Uterus (tissue), 4 donors: ENCODE data around the gene ALOX5AP. TPM values are rescaled to one million over a fixed set of nuclear protein-coding genes. Genes with fewer than 3 reads are reported as not detected.

Experiments
- DNase-seq, 2 donors: peaks; one replicate each; pipeline ENCODE4 v3.0.0-alpha.2; 2019 to 2020
- H3K27ac ChIP-seq, 2 donors: fragments of 200-600 bp; sonication (generic); 1 replicate in 1 of 2; 2 replicates in 1 of 2; pipeline ENCODE4 v1.5.1; 2016 to 2018
- H3K27me3 ChIP-seq, 2 donors: fragments of 200-600 bp; sonication (generic); one replicate each; pipeline ENCODE4 v1.5.1; 2018 to 2019; ENCODE audit warnings: control low read depth in 1 of 2
- H3K36me3 ChIP-seq, 2 donors: fragments of 200-600 bp; sonication (generic); one replicate each; pipeline ENCODE4 v1.5.1; 2019; ENCODE audit warnings: control low read depth in 1 of 2
- H3K4me1 ChIP-seq, 2 donors: fragments of 200-600 bp; sonication (generic); one replicate each; pipeline ENCODE4 v1.5.1; 2018 to 2019; ENCODE audit warnings: control low read depth in 1 of 2
- H3K4me3 ChIP-seq, 2 donors: fragments of 200-600 bp; sonication (generic); 1 replicate in 1 of 2; 2 replicates in 1 of 2; pipeline ENCODE4 v1.5.1; 2018 to 2019; ENCODE audit warnings: mild to moderate bottlenecking in 1 of 2
- H3K9me3 ChIP-seq, 2 donors: fragments of 200-600 bp; sonication (generic); one replicate each; pipeline ENCODE4 v1.5.1; 2019; ENCODE audit warnings: control low read depth in 1 of 2
- POLR2A ChIP-seq, 2 donors: fragments of 450-650 bp; IDR thresholded peaks; one replicate each; pipeline ENCODE4 v1.6.1; 2016; ENCODE audit warnings: antibody characterized with exemption in 2 of 2, mild to moderate bottlenecking in 1 of 2, moderate library complexity in 1 of 2
- intact Hi-C: fragments of 100-400 bp; cut with DNase I; formaldehyde crosslinking; loops from one replicate; pipeline ENCODE4 v1.15.1; 2023; ENCODE audit warnings: low total_unique reads
- total RNA-seq, 4 donors: library from RNA; depleted of rRNA in 3 of 4; stranded (reverse); fragments of >200 nt in 3 of 4; gene quantifications; one replicate each; pipeline versions ENCODE4 v1.1.0 to v1.2.4, GENCODE V29; 2014 to 2023
- TF ChIP-seq, protein P1 (sequence below), 4 experiments: fragments of 200-600 bp in 2 of 4; fragments of 450-650 bp in 2 of 4; sonication (generic) in 2 of 4; IDR thresholded peaks; one replicate each; pipeline ENCODE4 v1.5.1; 2016 to 2019; ENCODE audit warnings: antibody characterized with exemption in 4 of 4, mild to moderate bottlenecking in 2 of 4, moderate library complexity in 1 of 4
- donor health status: DM: yes; HTN: yes; CAD: no.

The ALOX5AP gene
- total RNA-seq, 4 donors from 2014 or later: 4.4 to 40.6 (median 12.7) TPM

- no peak for DNase-seq
- Histone ChIP-seq H3K9me3 (no peaks in the 10 kb centered on the region), H3K4me3 (no peak overlapping the region), H3K27me3 (no peaks in the 10 kb centered on the region), H3K4me1 (no peaks in the 10 kb centered on the region), H3K27ac (no peak overlapping the region), H3K36me3 (no peaks in the 10 kb centered on the region)
- TF ChIP-seq, protein P1, sequence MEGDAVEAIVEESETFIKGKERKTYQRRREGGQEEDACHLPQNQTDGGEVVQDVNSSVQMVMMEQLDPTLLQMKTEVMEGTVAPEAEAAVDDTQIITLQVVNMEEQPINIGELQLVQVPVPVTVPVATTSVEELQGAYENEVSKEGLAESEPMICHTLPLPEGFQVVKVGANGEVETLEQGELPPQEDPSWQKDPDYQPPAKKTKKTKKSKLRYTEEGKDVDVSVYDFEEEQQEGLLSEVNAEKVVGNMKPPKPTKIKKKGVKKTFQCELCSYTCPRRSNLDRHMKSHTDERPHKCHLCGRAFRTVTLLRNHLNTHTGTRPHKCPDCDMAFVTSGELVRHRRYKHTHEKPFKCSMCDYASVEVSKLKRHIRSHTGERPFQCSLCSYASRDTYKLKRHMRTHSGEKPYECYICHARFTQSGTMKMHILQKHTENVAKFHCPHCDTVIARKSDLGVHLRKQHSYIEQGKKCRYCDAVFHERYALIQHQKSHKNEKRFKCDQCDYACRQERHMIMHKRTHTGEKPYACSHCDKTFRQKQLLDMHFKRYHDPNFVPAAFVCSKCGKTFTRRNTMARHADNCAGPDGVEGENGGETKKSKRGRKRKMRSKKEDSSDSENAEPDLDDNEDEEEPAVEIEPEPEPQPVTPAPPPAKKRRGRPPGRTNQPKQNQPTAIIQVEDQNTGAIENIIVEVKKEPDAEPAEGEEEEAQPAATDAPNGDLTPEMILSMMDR (IDR thresholded peaks at IDR 0.05): no peak
- TF ChIP-seq POLR2A (IDR thresholded peaks at IDR 0.05): no peak
- intact Hi-C loops: no loop called here
Observed at GRCh38 chr13:30726192-30726591, 9.2 kb upstream of the ALOX5AP start.

GRCh38 chr13:30727491-30728355, 7.6 kb upstream of the ALOX5AP start:
- H3K9me3 ChIP-seq: no peaks in the 10 kb centered on the region
- intact Hi-C loops: no loop called here
- no peak overlapping the region for H3K4me3 ChIP-seq
- no peak for DNase-seq
- H3K4me1 ChIP-seq: no peaks in the 10 kb centered on the region
- TF ChIP-seq, protein P1 (IDR thresholded peaks at IDR 0.05): no peak
- TF ChIP-seq POLR2A (IDR thresholded peaks at IDR 0.05): no peak
- no peaks in the 10 kb centered on the region for H3K36me3 ChIP-seq
- H3K27ac ChIP-seq: no peak overlapping the region
- H3K27me3 ChIP-seq: no peaks in the 10 kb centered on the region

- H3K27me3 ChIP-seq: no peaks in the 10 kb centered on the region
- no peaks in the 10 kb centered on the region for H3K4me1 ChIP-seq
- H3K36me3 ChIP-seq: no peaks in the 10 kb centered on the region
- H3K4me3 ChIP-seq: no peak overlapping the region
- DNase-seq: no peak
- H3K9me3 ChIP-seq: no peaks in the 10 kb centered on the region
- intact Hi-C loops: no loop called here
- H3K27ac ChIP-seq: no peak overlapping the region
- TF ChIP-seq POLR2A (IDR thresholded peaks at IDR 0.05): no peak
- TF ChIP-seq, protein P1 (IDR thresholded peaks at IDR 0.05): no peak
Observed at GRCh38 chr13:30729801-30730200, 5.5 kb upstream of the ALOX5AP start.

DNA sequence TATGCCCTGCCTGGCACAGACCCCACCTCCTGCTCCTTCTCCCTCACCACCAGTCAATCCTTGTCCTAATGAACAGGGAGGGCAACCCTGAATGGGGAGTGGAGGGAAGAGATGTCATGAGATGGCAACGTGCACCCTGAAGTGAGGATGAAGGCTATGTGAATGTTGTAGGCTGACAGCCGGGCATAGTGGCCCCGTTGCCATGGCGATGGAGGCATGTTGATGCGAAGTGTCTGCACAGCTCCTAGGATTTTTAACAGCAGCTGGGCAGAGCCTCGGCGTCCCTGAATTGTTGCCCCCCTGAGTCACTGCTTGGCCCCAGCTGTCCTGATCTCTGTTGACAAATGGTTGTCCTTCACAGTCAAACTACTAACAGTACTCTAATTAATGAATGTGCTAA, 4.8 kb upstream of the ALOX5AP start:
- intact Hi-C loops: no loop called here
- Histone ChIP-seq H3K9me3 (no peaks in the 10 kb centered on the region), H3K4me1 (no peaks in the 10 kb centered on the region), H3K36me3 (no peaks in the 10 kb centered on the region), H3K27me3 (no peaks in the 10 kb centered on the region), H3K27ac (no peak overlapping the region), H3K4me3 (no peak overlapping the region)
- no peak for TF ChIP-seq POLR2A (IDR thresholded peaks at IDR 0.05)
- TF ChIP-seq, protein P1 (IDR thresholded peaks at IDR 0.05): no peak
- DNase-seq: no peak

GRCh38 chr13:30731361-30732045, 3.8 kb upstream of the ALOX5AP start:
- Histone ChIP-seq H3K9me3 (no peaks in the 10 kb centered on the region), H3K4me3 (no peak overlapping the region)
- DNase-seq: no peak

More at GRCh38 chr13:30731361-30732045, 3.8 kb upstream of the ALOX5AP start:
- Histone ChIP-seq H3K27ac (no peak overlapping the region), H3K27me3 (no peaks in the 10 kb centered on the region), H3K36me3 (no peaks in the 10 kb centered on the region), H3K4me1 (no peaks in the 10 kb centered on the region)
- TF ChIP-seq, protein P1 (IDR thresholded peaks at IDR 0.05): no peak
- no peak for TF ChIP-seq POLR2A (IDR thresholded peaks at IDR 0.05)
- intact Hi-C loops: no loop called here
